Activated CD8-positive, alpha-beta T cell treated with anti-CD3 and anti-CD28 coated beads for 36 hours (primary cell): ENCODE data around the gene KCNIP4. TPM values are rescaled to one million over a fixed set of nuclear protein-coding genes. Genes with fewer than 3 reads are reported as not detected.
"Not testable (repeated sequence)": the region's sequence is repeated elsewhere in the genome, so short reads cannot be mapped to it uniquely, and the experiment has no call there.

Source experiments
- ATAC-seq: fragments of 200-7000 bp; cut with Tn5 transposase; one replicate; pipeline ENCODE4 v1.10.0; 2021; ENCODE audit warnings: mild to moderate bottlenecking, moderate library complexity
- CTCF ChIA-PET: fragments of 350-600 bp; sonication (Branson Sonifier 250); formaldehyde crosslinking; loops from one replicate; lab custom pipeline; 2021; ENCODE audit warnings: antibody characterized with exemption; lab: Charles Lee
- POLR2A ChIA-PET: fragments of 350-600 bp; sonication (Branson Sonifier 250); formaldehyde crosslinking; loops from one replicate; lab custom pipeline; 2021; ENCODE audit warnings: antibody characterized with exemption; lab: Charles Lee
- DNase-seq: peaks from one replicate; pipeline ENCODE4 v3.0.0-alpha.2; 2020
- H3K27ac Mint-ChIP-seq: one replicate; pipeline ENCODE4 v1.8.0; 2021; ENCODE audit warnings: mild to moderate bottlenecking, mixed read lengths
- H3K27me3 Mint-ChIP-seq: one replicate; pipeline ENCODE4 v1.8.0; 2021; ENCODE audit warnings: mixed read lengths
- H3K36me3 Mint-ChIP-seq: one replicate; pipeline ENCODE4 v1.8.0; 2021; ENCODE audit warnings: low read depth, mixed read lengths
- H3K4me1 Mint-ChIP-seq: one replicate; pipeline ENCODE4 v1.8.0; 2021; ENCODE audit warnings: low read depth, mixed read lengths
- H3K4me3 Mint-ChIP-seq: one replicate; pipeline ENCODE4 v1.8.0; 2021; ENCODE audit warnings: mild to moderate bottlenecking, moderate library complexity, mixed read lengths
- H3K9me3 Mint-ChIP-seq: one replicate; pipeline ENCODE4 v1.8.0; 2021; ENCODE audit warnings: mixed read lengths
- intact Hi-C: fragments of 100-400 bp; cut with micrococcal nuclease; formaldehyde crosslinking; loops from one replicate; pipeline ENCODE4 v1.10.0; 2022
- total RNA-seq, 2 experiments: library from RNA; stranded (reverse); gene quantifications; one replicate each; pipeline ENCODE4 v1.2.3, GENCODE V29; 2021
- TF ChIP-seq, protein P1 (sequence below): fragments of 200-600 bp; IDR thresholded peaks from one replicate; pipeline ENCODE4 v1.8.0; 2022; ENCODE audit warnings: antibody characterized with exemption, mild to moderate bottlenecking

KCNIP4 gene
- not detected for total RNA-seq

DNA sequence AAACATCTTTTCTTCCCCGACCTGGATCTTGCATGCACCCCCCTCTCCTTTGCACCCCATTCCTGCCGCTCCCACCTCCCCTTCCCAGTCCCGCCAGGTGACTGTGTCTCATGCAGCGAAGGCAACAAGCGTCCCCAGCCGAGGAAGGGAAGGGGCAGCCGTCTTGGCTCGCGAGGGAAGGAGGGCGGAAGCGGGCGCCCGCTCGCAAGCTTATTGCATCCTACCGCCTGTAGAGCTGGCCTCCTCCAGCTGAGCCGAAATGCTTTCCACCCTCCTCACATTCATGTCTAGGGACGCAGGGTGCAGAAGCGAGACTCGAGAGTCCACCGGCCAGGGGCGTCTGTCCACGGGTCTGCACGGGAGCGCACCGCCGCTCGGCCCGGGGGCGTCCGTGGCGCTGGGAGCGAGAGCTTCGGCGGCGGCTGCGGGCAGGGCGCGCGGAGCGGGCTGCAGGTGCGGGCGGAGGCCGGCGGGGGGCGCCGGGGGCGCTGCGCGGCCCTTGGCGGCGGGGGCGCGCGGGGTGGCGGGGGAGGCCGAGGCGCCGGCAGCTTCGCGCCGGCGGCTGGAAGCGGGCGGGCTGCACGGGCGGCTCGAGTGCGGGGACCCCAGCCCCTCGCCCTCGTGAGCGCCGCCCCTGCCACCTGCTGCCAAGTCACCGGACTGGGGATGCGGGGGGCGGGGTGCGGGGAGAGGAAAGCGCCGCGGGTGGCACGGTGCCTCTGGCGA is at the start of gene KCNIP4:
Gene KCNIP4 (minus strand): TSS at position 426 of the 726 bp plus-strand sequence.
- peak; percentile 66 for ATAC-seq
- intact Hi-C loops, result no loop called here
- H3K4me3 Mint-ChIP-seq, result peak within 1 kb of the TSS; percentile 38
- no peaks in the 10 kb centered on the region for H3K36me3 Mint-ChIP-seq
- POLR2A ChIA-PET, result no interaction called here
- H3K9me3 Mint-ChIP-seq, result no peaks in the 10 kb centered on the region
- TF ChIP-seq, protein P1, sequence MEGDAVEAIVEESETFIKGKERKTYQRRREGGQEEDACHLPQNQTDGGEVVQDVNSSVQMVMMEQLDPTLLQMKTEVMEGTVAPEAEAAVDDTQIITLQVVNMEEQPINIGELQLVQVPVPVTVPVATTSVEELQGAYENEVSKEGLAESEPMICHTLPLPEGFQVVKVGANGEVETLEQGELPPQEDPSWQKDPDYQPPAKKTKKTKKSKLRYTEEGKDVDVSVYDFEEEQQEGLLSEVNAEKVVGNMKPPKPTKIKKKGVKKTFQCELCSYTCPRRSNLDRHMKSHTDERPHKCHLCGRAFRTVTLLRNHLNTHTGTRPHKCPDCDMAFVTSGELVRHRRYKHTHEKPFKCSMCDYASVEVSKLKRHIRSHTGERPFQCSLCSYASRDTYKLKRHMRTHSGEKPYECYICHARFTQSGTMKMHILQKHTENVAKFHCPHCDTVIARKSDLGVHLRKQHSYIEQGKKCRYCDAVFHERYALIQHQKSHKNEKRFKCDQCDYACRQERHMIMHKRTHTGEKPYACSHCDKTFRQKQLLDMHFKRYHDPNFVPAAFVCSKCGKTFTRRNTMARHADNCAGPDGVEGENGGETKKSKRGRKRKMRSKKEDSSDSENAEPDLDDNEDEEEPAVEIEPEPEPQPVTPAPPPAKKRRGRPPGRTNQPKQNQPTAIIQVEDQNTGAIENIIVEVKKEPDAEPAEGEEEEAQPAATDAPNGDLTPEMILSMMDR, result no peak
- peak; percentile 4 for DNase-seq
- CTCF ChIA-PET, result interaction anchor here (0.6 to 1.0 kb wide), 4 partner anchors 9 to 991 kb away, joined by 3 to 4 read pairs (median 3); no protein-coding TSS in a partner anchor
- H3K27me3 Mint-ChIP-seq, result peaks cover 29% of the 10 kb centered on the region
- peaks cover 3% of the 10 kb centered on the region for H3K4me1 Mint-ChIP-seq
- no peak within 1 kb of the TSS for H3K27ac Mint-ChIP-seq

DNA sequence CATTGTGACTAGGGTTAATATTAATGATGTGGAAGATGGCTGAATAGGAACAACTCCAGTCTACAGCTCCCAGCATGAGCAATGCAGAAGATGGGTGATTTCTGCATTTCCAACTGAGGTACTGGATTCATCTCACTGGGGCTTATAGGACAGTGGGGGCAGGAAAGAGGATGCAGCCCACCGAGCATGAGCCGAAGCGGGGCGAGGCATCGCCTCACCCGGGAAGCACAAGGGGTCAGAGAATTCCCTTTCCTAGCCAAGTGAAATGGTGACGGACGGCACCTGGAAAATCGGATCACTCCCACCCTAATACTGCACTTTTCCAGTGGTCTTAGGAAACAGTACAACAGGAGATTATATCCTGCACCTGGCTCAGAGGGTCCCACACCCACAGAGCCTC is 48.0 kb upstream of the KCNIP4 start:
- POLR2A ChIA-PET, DNase-seq, intact Hi-C loops, H3K4me1 Mint-ChIP-seq, H3K27ac Mint-ChIP-seq, H3K27me3 Mint-ChIP-seq, H3K36me3 Mint-ChIP-seq, ATAC-seq, CTCF ChIA-PET, H3K4me3 Mint-ChIP-seq: not testable (repeated sequence)
- peaks cover 10% of the 10 kb centered on the region for H3K9me3 Mint-ChIP-seq

DNA sequence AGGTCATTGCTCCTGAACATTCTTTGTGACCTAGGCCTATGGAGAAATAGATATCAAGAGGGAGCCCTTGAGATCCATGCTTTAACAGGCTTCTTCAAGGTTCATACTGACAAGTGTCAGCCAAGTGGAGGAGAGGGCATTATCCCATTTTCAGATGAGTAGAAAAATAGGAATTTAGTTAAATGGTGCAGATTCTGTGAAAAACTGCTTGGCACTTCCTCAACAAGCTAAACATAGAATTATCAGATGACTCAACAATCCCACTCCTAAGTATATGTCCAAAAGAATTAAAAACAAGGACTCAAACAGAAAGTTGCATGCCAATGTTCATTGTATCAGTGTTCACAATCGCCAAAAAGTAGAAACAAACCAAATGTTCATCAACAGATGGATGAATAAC is 43.8 kb upstream of the KCNIP4 start:
- no peak for ATAC-seq
- intact Hi-C loops, result no loop called here
- Mint-ChIP-seq H3K27ac (no peak overlapping the region), H3K27me3 (no peaks in the 10 kb centered on the region), H3K4me3 (no peak overlapping the region), H3K36me3 (no peaks in the 10 kb centered on the region), H3K9me3 (peaks cover 8% of the 10 kb centered on the region), H3K4me1 (no peaks in the 10 kb centered on the region)
- POLR2A ChIA-PET, result no interaction called here
- no peak for DNase-seq
- TF ChIP-seq, protein P1, result no peak
- CTCF ChIA-PET, result no interaction called here

DNA sequence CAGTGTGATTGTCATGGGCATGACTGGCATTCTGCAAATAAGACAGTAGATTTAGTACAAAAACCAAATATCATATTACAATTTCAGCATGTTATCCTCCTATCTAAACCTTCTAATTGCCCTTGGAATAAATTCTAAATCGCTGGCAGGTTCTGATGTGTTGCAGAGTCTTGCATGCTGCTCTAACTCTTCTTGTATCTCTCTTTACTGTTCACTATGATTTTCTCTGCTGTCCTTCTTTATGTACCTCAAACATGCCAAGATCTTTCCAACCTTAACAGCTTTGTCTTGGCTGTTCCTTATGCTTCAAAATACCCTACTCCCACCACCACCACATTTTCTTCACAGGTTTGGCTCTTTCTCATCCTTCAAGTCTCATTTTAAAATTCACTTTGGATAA is 43.0 kb upstream of the KCNIP4 start:
- H3K4me3 Mint-ChIP-seq, result no peak overlapping the region
- intact Hi-C loops, result no loop called here
- TF ChIP-seq, protein P1, result no peak
- POLR2A ChIA-PET, result no interaction called here
- peaks cover 7% of the 10 kb centered on the region for H3K9me3 Mint-ChIP-seq
- DNase-seq (no peak), ATAC-seq (no peak)
- CTCF ChIA-PET, result no interaction called here
- no peaks in the 10 kb centered on the region for H3K27me3 Mint-ChIP-seq
- H3K36me3 Mint-ChIP-seq, result no peaks in the 10 kb centered on the region
- no peaks in the 10 kb centered on the region for H3K4me1 Mint-ChIP-seq
- H3K27ac Mint-ChIP-seq, result no peak overlapping the region

DNA sequence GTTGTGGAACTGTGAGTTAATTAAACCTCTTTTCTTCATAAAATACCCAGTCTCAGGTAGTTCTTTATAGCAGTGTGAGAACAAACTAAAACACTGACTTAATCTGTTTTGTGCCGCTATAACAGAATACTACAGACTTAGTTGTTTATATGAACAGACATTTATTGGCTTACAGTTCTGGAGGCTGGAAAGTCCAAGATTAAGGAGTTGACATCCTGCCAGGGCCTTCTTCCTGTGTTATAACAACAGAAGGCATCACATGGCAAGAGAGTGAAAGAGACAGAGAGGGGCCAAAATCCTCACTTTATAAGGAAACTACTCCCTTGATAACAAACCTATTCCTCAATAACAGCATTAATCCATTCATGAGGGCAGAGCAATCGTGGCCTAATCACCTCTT is 42.5 kb upstream of the KCNIP4 start:
- TF ChIP-seq, protein P1, result no peak
- no peak overlapping the region for H3K27ac Mint-ChIP-seq
- ATAC-seq (no peak), DNase-seq (no peak)
- H3K36me3 Mint-ChIP-seq, result no peaks in the 10 kb centered on the region
- intact Hi-C loops, result no loop called here
- no peak overlapping the region for H3K4me3 Mint-ChIP-seq
- ChIA-PET CTCF (no interaction called here), POLR2A (no interaction called here)
- H3K27me3 Mint-ChIP-seq, result no peaks in the 10 kb centered on the region
- H3K4me1 Mint-ChIP-seq, result no peaks in the 10 kb centered on the region
- H3K9me3 Mint-ChIP-seq, result peaks cover 4% of the 10 kb centered on the region
